H1 (cell line): ENCODE data around the gene KIAA0040. TPM values are rescaled to one million over a fixed set of nuclear protein-coding genes. Genes with fewer than 3 reads are reported as not detected.

Experiments
- SUZ12 ChIP-seq: fragments of 200-600 bp; sonication (generic); IDR thresholded peaks from 2 replicates; pipeline ENCODE4 v1.6.1; 2012; ENCODE audit warnings: mild to moderate bottlenecking, inconsistent platforms, low read length, moderate library complexity, mixed read lengths
- polyA plus RNA-seq, 7 experiments: library from polyadenylated mRNA; depleted of rRNA in 3 of 7; stranded (reverse) in 5 of 7; unstranded in 2 of 7; fragments of >200 nt in 5 of 7; fragments of 200-250 nt in 2 of 7; gene quantifications; 1 replicate in 5 of 7; 2 replicates in 1 of 7; 4 replicates in 1 of 7; pipeline versions ENCODE4 v1.2.1 to v1.2.3, GENCODE V29; 2011 to 2013; ENCODE audit warnings: missing spikeins in 2 of 7, mixed read lengths in 2 of 7
- total RNA-seq: library from RNA; stranded (reverse); fragmentation: NEBNext Ultra II Directional; extraction: Animal tissue kit (Norgen Biotek cat#: 25700); gene quantifications from 2 replicates; pipeline ENCODE4 v1.2.1, GENCODE V29; 2021
- TF ChIP-seq, protein P1 (sequence below): IDR thresholded peaks from 2 replicates; pipeline ENCODE4 v1.6.1; 2011; ENCODE audit warnings: low read length, improper control_type of control experiment

KIAA0040 gene
- total and polyA plus RNA-seq, 2 of the 8 experiments (the other 6 are each of a cell fraction or from before 2014, with no cell fraction given), result 11.0 to 14.1 TPM

GRCh38 chr1:175169286-175170018, 23.1 kb downstream of the KIAA0040 start (continued):
- TF ChIP-seq SUZ12, result no peak
- TF ChIP-seq, protein P1, sequence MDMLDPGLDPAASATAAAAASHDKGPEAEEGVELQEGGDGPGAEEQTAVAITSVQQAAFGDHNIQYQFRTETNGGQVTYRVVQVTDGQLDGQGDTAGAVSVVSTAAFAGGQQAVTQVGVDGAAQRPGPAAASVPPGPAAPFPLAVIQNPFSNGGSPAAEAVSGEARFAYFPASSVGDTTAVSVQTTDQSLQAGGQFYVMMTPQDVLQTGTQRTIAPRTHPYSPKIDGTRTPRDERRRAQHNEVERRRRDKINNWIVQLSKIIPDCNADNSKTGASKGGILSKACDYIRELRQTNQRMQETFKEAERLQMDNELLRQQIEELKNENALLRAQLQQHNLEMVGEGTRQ, result no peak
